Measurements from ENCODE around the gene SH3RF1.
"Not testable (repeated sequence)": the region's sequence is repeated elsewhere in the genome, so short reads cannot be mapped to it uniquely, and the experiment has no call there.

SH3RF1 gene

GRCh38 chr4:169205075-169205743, 65.5 kb downstream of the SH3RF1 start:
- FAIRE-seq (peak; percentile 31), DNase-seq (ENCODE audit: extremely low spot score, insufficient read length, low read depth) (no peak)

GRCh38 chr4:169203891-169204290, 66.9 kb downstream of the SH3RF1 start:
- DNase-seq (ENCODE audit: extremely low spot score, insufficient read length, low read depth) = no peak
- FAIRE-seq = no peak

GRCh38 chr4:169203278-169203677, 67.5 kb downstream of the SH3RF1 start:
- not testable (repeated sequence) for FAIRE-seq; DNase-seq (ENCODE audit: extremely low spot score, insufficient read length, low read depth)

GRCh38 chr4:169202878-169203277, 67.9 kb downstream of the SH3RF1 start:
- DNase-seq (ENCODE audit: extremely low spot score, insufficient read length, low read depth) (no peak), FAIRE-seq (no peak)

GRCh38 chr4:169202145-169202699, 68.5 kb downstream of the SH3RF1 start:
- FAIRE-seq (peak; percentile 76), DNase-seq (ENCODE audit: extremely low spot score, insufficient read length, low read depth) (no peak)

DNA sequence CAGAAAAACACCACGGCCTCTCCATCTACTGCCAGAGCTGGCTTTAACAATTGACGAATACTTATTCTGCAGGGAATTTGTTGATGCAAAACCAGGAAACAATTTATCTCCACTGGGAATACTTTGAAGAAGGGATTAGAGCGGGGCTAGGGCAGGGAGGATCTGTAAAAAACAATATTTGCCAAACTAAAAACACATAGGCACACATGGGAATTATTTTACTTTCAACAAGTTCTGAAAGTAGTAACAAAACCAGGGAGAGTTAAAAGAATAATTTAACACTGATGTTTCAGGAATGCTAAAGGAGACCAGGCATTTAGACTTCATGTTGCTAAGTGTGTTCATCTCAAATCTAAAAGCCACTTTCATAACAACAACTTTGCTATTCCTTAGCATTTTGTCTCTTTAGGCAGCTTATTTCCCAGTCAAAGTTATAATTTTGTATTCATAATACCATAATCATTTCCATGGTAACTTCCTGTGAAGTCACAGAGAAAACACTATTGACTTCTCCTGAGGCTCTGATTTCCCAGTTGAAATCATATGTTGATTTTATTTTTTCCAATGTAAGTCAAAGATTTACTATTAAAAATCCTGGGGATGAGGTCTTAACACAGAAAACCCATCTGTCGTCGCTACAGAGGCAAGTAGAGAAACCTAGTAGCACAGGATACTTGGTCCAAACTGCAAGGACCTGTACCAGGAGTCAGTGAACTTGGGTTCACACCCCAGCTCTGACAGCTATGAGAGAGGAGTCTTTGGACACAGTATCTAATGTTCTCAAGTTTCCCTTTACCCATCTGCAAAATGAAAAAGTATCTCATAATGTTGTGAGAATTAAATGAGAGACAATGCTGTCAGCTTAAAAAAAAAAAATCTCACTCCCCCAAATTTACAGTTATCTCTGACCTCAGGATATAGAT, 69.3 kb downstream of the SH3RF1 start:
- DNase-seq (ENCODE audit: extremely low spot score, insufficient read length, low read depth) = no peak
- peak; percentile 24 for FAIRE-seq

DNA sequence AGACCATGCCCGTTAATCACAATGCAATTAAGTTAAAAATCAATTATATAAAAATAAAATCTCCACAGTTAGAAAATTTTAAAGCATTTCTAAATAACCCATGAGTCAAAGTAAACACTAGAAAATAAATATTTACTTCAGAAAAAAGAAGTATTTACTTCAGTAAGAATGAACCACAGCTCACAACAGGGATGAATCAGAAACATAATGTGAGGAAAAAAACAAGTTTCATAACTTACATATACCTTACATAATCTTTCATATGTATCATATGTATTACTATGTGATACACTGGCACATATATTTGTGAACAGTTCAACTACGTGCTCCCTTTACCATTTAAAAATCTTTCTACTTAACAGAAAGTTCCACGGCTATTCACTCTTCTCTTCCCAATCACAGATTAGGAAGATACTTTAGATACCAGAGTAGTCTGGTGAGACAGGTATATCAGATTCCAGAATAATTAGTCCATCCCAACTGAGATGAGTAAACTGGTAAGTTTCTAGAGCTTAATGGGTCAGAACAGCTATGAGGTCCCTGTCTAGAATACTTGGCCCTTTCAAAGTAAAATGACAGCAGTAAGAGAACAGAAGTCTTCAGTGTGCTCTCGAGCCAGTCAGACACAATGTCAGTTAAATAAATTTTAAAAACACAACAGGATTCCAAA, 70.3 kb downstream of the SH3RF1 start:
- no peak for FAIRE-seq
- no peak for DNase-seq (ENCODE audit: extremely low spot score, insufficient read length, low read depth)

DNA sequence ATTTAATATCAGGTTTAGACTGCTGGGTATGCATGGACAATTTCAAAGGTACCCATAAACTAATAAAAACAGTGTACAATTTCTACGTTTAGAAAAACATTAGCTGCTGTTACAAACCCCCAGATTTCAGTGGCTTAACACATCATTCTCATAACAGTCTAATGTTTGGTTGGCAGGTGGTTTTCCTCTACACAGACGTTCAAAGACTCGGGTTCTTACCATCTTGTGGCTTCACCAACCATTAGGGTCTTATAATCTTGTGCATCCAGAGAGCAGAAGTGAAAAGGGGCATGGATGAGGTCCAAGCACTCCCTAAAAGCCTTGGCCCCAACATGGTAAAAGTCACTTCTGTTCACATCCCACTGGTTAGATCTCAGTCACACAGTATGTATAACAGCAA, 71.6 kb downstream of the SH3RF1 start:
- DNase-seq (ENCODE audit: extremely low spot score, insufficient read length, low read depth) (no peak), FAIRE-seq (peak; percentile 38)

DNA sequence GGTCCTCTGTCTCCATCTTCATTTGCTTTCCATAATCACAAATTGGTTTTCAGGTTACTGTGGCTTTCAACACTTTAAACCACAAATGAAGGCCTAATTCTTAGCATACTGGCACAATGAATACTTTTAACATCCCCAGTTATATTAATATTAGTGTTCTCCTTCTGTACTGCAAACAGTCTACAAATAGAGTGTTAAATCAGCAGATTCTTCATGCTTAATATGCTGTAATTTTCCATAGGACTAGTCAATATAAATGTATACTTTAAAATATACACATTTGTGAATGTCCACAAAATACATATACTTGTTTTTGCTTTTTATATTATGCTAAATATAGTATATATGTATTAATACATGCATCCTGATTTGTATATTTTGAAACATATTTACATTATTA, 72.6 kb downstream of the SH3RF1 start:
- DNase-seq (ENCODE audit: extremely low spot score, insufficient read length, low read depth) = no peak
- no peak for FAIRE-seq

GRCh38 chr4:169197206-169197605, 73.5 kb downstream of the SH3RF1 start:
- FAIRE-seq; DNase-seq (ENCODE audit: extremely low spot score, insufficient read length, low read depth): not testable (repeated sequence)

DNA sequence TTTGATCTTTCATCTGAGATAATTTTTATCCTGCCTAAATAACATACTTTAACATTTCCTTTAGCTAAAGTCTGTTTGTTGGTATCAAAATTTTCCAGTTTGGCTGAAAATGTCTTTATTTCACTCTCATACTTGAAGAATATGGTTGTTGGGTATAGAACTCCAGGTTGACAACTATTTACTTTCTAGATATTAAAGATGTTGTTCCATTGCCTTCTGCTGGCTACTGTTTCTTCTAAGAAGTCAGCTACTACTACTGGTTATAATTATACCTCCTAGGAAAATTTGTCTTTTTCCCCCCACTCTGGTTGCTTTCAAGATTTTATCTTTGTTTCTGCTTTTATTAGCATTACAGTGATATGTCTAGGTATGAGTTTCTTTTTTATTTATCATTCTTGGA, 75.7 kb downstream of the SH3RF1 start:
- DNase-seq (ENCODE audit: extremely low spot score, insufficient read length, low read depth) (no peak), FAIRE-seq (no peak)

DNA sequence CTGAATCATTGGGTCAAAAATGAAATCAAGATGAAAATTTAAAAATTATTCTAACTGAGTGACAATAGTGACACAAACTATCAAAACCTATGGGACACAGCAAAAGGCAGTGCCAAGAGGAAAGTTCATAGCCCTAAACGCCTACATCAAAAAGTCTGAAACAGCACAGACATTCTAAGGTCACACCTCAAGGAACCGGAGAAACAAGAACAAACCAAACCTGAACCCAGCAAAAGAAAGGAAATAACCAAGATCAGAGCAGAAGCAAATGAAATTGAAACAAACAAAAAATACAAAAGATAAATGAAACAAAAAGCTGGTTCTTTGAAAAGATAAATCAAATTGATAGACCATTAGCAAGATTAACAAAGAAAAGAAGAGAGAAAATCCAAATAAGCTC, 80.8 kb downstream of the SH3RF1 start:
- not testable (repeated sequence) for DNase-seq (ENCODE audit: extremely low spot score, insufficient read length, low read depth)
- peak; percentile 91 for FAIRE-seq

DNA sequence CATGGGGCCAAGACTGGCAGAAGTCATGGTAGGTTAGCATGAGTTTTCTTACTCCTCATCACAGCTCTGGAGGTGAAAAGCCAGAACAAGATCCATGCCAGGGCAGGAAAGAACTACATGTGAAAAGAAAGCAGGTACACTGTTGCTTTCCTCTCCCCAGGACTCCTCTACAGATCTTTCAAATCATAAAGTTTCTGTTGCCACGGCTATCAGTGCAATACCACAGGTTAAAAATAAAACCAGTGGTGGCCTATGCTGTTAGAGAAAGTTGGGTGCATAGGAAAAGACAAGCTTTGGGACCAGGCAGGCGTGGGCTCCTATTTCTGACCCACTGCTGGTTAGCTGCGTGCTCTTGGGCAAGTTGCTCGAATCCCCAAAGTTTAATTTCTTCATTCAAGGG, 81.4 kb downstream of the SH3RF1 start:
- peak; percentile 7 for DNase-seq (ENCODE audit: extremely low spot score, insufficient read length, low read depth)
- no peak for FAIRE-seq

- DNase-seq (ENCODE audit: extremely low spot score, insufficient read length, low read depth) = no peak
- no peak for FAIRE-seq
Observed at GRCh38 chr4:169188204-169188603, 82.6 kb downstream of the SH3RF1 start.

DNA sequence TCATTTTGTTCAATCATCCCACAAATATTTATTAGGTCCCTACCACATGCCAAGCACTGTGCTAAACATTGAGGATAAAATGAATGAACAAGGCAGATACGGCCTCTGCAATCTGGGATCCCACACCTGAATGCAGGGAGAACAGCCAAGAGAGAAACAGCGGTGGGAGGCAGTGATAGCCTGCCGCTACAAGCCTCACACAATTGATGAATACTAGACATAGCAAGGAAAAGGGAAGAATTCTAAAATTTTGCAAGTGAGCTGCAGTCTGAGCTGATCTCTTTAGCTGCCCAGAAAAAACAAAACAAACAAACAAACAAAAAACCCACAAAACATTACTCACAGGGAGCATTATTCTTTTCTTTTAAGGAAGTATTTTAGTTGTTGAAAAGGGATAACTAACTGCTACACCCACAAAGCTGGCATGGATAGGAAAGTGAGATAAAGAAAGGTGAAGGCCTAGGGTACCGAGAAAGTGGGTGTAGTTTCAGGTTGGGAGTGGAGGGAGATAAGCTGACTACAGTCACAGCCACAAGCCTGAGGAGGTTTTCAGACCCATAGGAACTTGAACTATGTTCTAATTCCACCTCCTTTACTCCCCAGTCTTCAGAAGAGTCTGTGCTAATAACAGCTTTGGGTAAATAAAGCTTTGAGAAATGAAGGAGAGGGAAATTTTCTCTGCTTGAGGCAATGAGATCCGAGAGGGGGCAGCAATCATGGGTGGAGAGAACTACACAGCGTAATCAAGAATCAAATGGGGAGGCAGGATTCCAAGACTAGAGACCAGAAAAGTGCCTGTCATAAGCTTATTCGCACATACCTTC, 85.4 kb downstream of the SH3RF1 start:
- FAIRE-seq = no peak

GRCh38 chr4:169184686-169185085, 86.1 kb downstream of the SH3RF1 start:
- FAIRE-seq (no peak), DNase-seq (ENCODE audit: extremely low spot score, insufficient read length, low read depth) (no peak)

More for the DNA sequence above, 85.4 kb downstream of the SH3RF1 start:
- no peak for DNase-seq (ENCODE audit: extremely low spot score, insufficient read length, low read depth)

DNA sequence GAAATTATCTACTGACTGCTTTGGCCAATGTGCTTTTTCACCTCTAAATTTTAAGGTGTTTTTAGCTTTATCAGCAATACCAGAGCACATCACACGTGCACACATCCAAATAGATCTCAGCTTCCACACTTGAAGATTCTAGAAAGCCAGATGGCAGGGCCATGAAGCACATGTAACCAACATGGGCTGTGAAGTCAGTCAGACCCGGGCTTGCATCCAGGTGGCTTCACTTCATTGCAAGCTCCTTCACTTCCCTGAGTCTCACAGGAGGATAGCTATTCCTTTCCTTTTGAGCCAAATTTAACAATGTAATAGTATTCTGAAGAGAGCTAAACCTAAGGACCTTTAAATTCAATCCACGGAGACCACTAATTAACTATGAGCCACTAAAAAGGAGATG, 86.5 kb downstream of the SH3RF1 start:
- FAIRE-seq (no peak), DNase-seq (ENCODE audit: extremely low spot score, insufficient read length, low read depth) (no peak)

DNA sequence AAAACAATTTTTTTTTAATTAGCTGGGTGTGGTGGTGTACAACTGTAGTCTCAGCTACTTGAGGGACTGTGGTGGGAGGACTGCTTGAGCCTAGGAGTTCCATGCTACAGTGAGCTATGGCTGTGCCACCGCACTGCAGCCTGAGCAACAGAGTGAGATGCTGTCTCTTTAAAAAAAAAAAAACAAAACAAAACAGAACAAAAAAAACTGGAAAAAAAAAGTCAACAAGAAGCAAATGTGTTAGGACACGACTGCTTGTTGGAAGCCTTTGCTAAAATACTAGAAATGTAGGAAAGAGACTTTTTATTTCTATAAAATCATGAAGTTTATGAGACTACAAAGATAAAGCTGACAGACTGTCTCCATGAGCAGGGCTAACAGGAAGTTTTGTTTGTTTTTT, 87.2 kb downstream of the SH3RF1 start:
- no peak for FAIRE-seq

DNA sequence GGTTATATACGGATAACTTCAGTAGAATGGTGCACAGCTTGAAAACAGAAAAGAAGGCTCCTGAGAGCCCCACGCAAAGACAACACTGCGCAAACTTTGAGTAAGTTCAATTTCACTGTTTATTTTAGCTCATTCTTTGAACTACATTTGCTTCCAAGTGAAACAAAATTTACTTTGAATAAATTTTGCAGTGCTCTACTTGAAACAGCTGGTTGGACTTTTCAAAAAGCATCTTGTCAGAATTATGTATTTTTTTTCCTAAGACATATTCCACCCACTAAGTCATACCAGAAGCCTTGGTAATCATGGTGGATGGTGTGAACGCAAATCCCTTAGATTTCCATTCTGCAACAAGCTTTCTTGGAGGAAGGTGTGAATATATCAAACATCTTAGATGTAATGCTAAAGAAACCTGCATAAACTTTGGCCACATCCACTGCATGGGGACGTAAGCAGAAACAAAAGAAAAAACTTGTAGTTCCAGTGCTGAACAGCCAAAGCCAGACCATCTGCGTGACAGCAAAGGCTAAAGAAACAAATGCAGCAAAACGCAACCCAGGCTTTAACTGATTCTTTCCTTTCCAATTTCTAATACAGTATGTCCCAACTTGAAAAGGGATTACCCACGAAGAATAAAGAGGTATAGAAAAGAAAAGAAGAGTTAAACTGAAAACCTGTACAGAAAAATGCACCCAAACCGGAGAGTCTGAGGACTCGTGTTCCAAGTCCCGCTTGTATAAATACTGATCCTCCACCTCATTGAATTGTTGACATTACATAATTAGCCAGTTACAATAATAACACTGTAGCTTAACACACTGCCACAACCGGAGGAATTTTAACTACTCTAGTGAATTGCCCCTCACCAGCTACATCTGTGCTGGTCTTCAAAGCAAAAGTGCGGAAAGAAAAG, 90.9 kb downstream of the SH3RF1 start:
- DNase-seq (ENCODE audit: extremely low spot score, insufficient read length, low read depth) (no peak), FAIRE-seq (no peak)

More for the DNA sequence above, 87.2 kb downstream of the SH3RF1 start:
- DNase-seq (ENCODE audit: extremely low spot score, insufficient read length, low read depth) = no peak

Data from GM18507 (cell line).